ENCODE measurements around the gene PAK1IP1.

PAK1IP1 gene

GRCh38 chr6:10678456-10678855 is 16.3 kb upstream of the PAK1IP1 start:
- Histone ChIP-seq H3K9me2 (ENCODE audit: low read depth, low read length) (no peaks in the 10 kb centered on the region), H3K27me3 (ENCODE audit: insufficient read depth, low read length) (no peaks in the 10 kb centered on the region), H4K20me1 (ENCODE audit: insufficient read depth, low read length) (no peaks in the 10 kb centered on the region), H3K27ac (ENCODE audit: low read depth, low read length, poor library complexity, severe bottlenecking) (no peak overlapping the region), H3K4me3 (ENCODE audit: low read depth, low read length, poor library complexity, severe bottlenecking) (no peak overlapping the region), H3F3A (ENCODE audit: insufficient read depth, low read length) (no peaks in the 10 kb centered on the region), H2AFZ (ENCODE audit: low read length) (no peak overlapping the region), H3K9me3 (ENCODE audit: low read length) (no peaks in the 10 kb centered on the region), H3K4me2 (ENCODE audit: low read length) (no peak overlapping the region), H3K4me1 (ENCODE audit: insufficient read depth, low read length, severe bottlenecking) (no peaks in the 10 kb centered on the region), H3K79me2 (ENCODE audit: insufficient read depth, low read length) (no peaks in the 10 kb centered on the region), H3K36me3 (ENCODE audit: insufficient read depth, low read length) (no peaks in the 10 kb centered on the region; the same call in 1 of the 2 replicates), H3K9ac (ENCODE audit: low read length) (no peak overlapping the region)
- TF ChIP-seq EZH2 (IDR thresholded peaks at IDR 0.05; ENCODE audit: borderline replicate concordance, low read length): no peak
- TF ChIP-seq CTCF (IDR thresholded peaks at IDR 0.05; ENCODE audit: low read length): no peak

GRCh38 chr6:10681795-10682194 is 13.0 kb upstream of the PAK1IP1 start:
- H4K20me1 ChIP-seq (ENCODE audit: insufficient read depth, low read length): no peaks in the 10 kb centered on the region
- H3F3A ChIP-seq (ENCODE audit: insufficient read depth, low read length): no peaks in the 10 kb centered on the region
- H3K9me3 ChIP-seq (ENCODE audit: low read length): no peaks in the 10 kb centered on the region
- no peaks in the 10 kb centered on the region; the same call in 1 of the 2 replicates for H3K36me3 ChIP-seq (ENCODE audit: insufficient read depth, low read length)
- no peak overlapping the region for H3K4me3 ChIP-seq (ENCODE audit: low read depth, low read length, poor library complexity, severe bottlenecking)
- no peak overlapping the region for H3K4me2 ChIP-seq (ENCODE audit: low read length)
- H2AFZ ChIP-seq (ENCODE audit: low read length): no peak overlapping the region
- no peak overlapping the region for H3K9ac ChIP-seq (ENCODE audit: low read length)
- TF ChIP-seq EZH2 (IDR thresholded peaks at IDR 0.05; ENCODE audit: borderline replicate concordance, low read length) (no peak), CTCF (IDR thresholded peaks at IDR 0.05; ENCODE audit: low read length) (no peak)
- no peaks in the 10 kb centered on the region for H3K9me2 ChIP-seq (ENCODE audit: low read depth, low read length)
- H3K4me1 ChIP-seq (ENCODE audit: insufficient read depth, low read length, severe bottlenecking): no peaks in the 10 kb centered on the region
- no peaks in the 10 kb centered on the region for H3K79me2 ChIP-seq (ENCODE audit: insufficient read depth, low read length)
- H3K27ac ChIP-seq (ENCODE audit: low read depth, low read length, poor library complexity, severe bottlenecking): no peak overlapping the region
- H3K27me3 ChIP-seq (ENCODE audit: insufficient read depth, low read length): no peaks in the 10 kb centered on the region

GRCh38 chr6:10682355-10682988 is 12.3 kb upstream of the PAK1IP1 start:
- H3K4me1 ChIP-seq (ENCODE audit: insufficient read depth, low read length, severe bottlenecking): no peaks in the 10 kb centered on the region
- H3K79me2 ChIP-seq (ENCODE audit: insufficient read depth, low read length): no peaks in the 10 kb centered on the region
- no peaks in the 10 kb centered on the region; the same call in 1 of the 2 replicates for H3K36me3 ChIP-seq (ENCODE audit: insufficient read depth, low read length)
- no peak overlapping the region for H2AFZ ChIP-seq (ENCODE audit: low read length)
- TF ChIP-seq CTCF (IDR thresholded peaks at IDR 0.05; ENCODE audit: low read length) (no peak), EZH2 (IDR thresholded peaks at IDR 0.05; ENCODE audit: borderline replicate concordance, low read length) (no peak)
- H3K4me3 ChIP-seq (ENCODE audit: low read depth, low read length, poor library complexity, severe bottlenecking): no peak overlapping the region
- H3K27me3 ChIP-seq (ENCODE audit: insufficient read depth, low read length): no peaks in the 10 kb centered on the region
- H3F3A ChIP-seq (ENCODE audit: insufficient read depth, low read length): no peaks in the 10 kb centered on the region
- no peaks in the 10 kb centered on the region for H4K20me1 ChIP-seq (ENCODE audit: insufficient read depth, low read length)
- H3K27ac ChIP-seq (ENCODE audit: low read depth, low read length, poor library complexity, severe bottlenecking): no peak overlapping the region
- no peaks in the 10 kb centered on the region for H3K9me2 ChIP-seq (ENCODE audit: low read depth, low read length)
- H3K9ac ChIP-seq (ENCODE audit: low read length): no peak overlapping the region
- H3K4me2 ChIP-seq (ENCODE audit: low read length): no peak overlapping the region
- no peaks in the 10 kb centered on the region for H3K9me3 ChIP-seq (ENCODE audit: low read length)

All from OCI-LY1 (cell line).